Stimulated activated CD4-positive, alpha-beta T cell treated with anti-CD3 and anti-CD28 coated beads, Interleukin-12 subunit alpha, Interleukin-12 subunit beta, amount 100 ng/mL, for 4 hours (primary cell): ENCODE data around the gene PTPRE.
A peak's percentile ranks its signal among the peaks of the same experiment; 100 is the strongest.

Experiments used
- DNase-seq: peaks from one replicate; pipeline ENCODE4 v3.0.0-alpha.2; 2020

PTPRE gene

DNA sequence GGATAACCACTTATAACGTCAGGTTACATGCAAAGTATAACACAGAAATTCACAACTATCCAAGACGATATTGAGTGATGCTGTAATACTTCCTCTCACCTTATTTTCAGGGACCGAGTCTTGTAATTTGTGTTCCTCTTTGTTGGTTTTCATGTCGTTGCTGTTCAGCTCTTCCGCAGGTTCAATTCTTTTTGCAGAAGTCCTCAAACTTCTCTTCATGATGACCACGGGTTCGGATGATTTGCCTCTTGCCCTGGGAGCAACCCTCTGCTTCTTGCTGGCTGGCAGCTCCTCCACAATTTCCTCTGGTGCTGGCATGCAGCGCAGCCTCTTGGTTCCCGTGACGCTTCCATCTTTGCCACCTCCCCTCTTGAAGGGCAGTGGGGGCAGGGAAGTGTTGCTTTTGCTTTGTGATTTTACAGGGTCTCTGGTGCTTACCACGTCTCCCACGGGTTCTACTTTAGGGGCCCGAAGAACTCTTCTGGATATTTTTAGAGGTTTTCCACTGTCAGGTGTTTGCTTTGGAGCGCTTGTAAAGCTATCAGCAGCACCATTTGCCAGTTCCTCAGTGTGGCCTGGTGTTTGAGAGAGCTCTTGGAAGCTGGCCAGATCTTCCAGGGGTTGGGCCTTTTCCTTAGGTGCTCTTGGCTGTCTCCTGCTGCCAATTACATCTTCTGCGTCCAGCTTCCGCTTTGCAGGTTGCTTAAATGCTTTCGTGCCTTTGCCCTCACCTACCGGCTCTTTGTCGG lies 195.8 kb downstream of the PTPRE start:
- no peak for DNase-seq

GRCh38 chr10:128103229-128103714 lies 196.4 kb downstream of the PTPRE start:
- no peak for DNase-seq

GRCh38 chr10:128105383-128105782 lies 198.5 kb downstream of the PTPRE start:
- no peak for DNase-seq

- no peak for DNase-seq
Measured at GRCh38 chr10:128109707-128110106, 202.8 kb downstream of the PTPRE start.

GRCh38 chr10:128110339-128110738 lies 203.4 kb downstream of the PTPRE start:
- no peak for DNase-seq

GRCh38 chr10:128111696-128112095 lies 204.8 kb downstream of the PTPRE start:
- DNase-seq = no peak

- no peak for DNase-seq
Measured at GRCh38 chr10:128113026-128113425, 206.1 kb downstream of the PTPRE start.

DNA sequence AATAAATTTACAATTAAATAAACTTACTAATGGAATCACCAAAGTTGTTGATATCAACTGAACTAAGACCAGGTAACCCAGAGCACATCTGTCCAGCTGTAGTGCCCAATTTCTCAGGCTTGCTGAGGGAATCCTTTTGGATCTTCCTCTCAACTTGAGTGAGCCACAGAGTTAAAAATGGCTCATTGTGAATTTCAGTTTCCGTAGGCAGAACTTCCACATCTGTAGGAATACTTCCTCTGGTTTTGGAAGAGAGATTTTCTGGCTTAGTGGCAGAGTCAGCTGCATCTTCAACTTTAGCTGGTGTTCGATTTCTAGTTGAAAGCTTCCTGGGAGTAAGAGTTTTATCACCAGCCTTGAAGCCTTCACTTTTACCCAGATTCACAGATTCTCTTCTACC lies 208.0 kb downstream of the PTPRE start:
- no peak for DNase-seq

DNA sequence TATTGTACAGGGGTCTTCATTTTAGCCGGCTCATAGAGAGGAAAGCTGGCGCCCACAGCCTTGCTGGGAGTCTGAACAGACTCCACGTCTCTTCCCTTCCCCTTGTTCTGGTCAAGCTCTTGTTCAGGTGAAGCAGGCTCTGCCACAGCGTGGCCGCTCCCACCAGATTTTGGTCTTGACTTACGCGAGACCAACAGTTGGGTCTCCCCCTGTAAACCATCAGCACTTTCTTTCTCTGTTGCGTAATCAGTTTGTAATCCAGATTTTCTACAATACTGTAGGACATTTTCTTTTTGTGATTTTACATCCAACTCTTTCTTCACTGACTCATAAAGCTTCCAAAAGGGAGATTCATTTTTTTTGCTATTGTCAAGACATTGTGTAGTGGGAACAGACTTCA lies 208.5 kb downstream of the PTPRE start:
- no peak for DNase-seq

- DNase-seq = no peak
Measured at GRCh38 chr10:128116187-128116586, 209.3 kb downstream of the PTPRE start.

DNA sequence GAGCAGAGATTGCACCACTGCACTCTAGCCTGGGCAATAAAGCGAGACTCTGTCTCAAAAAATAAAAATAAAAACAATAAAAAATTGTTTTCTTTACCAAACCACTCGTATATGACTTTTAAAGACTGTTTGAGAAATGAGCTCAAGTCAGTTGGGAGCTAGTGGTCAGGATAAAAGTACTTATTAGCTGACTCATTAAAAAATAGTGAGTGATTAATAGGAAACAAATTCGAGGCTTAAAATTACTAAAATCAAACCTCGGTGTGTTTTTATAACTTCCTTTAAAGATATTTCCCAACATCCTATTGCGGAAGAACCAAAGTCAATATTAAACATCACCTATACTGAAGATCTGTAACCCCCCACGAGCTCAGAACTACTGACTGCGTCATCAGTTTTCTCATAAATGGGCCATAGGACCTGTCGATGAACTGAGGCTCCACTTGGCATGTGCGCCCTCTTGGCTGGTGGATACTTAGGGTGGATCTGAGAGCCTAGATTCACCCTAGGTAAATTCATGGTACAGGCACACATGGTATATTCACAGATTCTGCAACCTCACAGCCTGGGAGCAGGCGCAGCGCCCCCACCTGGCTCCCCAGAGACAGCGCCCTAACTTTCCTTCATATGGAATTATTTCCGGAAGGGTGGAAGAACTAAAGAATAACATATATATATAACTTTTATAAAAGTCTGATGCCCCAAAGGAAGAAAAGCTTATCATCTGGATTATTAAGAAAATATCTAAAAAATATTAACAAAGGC lies 210.1 kb downstream of the PTPRE start:
- DNase-seq = no peak

GRCh38 chr10:128121750-128122412 lies 215.0 kb downstream of the PTPRE start:
- DNase-seq = no peak

DNA sequence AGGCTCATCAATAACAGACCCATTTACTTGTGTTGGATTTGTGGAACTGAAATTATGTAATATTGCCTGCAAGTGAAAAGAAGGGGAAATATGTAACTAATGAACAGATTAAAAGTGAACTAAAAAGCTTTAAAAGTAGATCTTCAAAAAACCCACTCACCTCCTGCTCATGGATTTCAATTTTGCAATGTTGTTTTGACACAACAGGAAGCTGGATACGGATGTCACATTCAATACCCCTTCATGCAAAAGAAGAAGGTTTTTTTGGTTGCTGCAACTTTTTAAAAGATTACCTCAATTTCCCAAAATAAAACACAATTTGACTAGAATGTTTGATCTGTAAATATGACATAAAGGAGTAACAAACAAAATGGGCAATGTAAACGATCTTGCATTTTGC lies 216.0 kb downstream of the PTPRE start:
- DNase-seq = no peak

GRCh38 chr10:128123846-128124245 lies 216.9 kb downstream of the PTPRE start:
- DNase-seq = no peak

DNA sequence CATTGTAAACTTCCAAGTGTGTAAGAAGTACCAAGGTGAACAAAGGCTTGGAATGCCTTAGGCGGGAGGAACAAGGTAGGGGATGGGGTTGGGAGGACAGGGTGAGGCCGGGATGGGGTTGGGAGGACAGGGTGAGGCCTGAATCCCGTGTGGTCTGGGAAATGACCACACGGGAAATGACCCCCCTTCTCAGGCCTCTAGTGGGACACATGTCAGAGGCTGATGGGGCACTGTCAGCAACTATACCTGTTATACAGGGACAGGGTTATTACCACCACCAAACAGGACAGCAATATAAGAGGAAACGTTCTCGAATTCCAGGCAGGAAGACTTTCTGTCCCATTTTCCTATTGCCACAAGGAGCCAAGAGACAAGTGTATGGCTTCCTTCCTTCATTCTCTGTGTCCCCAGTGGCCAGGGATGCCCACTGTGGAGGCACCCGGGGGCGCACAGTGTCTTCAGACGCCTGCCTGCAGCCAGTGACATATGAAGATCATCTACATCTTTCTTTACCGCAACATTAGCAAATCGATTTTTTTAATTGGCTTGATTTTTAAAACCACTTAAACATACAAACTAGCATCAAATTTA lies 218.0 kb downstream of the PTPRE start:
- no peak for DNase-seq

DNA sequence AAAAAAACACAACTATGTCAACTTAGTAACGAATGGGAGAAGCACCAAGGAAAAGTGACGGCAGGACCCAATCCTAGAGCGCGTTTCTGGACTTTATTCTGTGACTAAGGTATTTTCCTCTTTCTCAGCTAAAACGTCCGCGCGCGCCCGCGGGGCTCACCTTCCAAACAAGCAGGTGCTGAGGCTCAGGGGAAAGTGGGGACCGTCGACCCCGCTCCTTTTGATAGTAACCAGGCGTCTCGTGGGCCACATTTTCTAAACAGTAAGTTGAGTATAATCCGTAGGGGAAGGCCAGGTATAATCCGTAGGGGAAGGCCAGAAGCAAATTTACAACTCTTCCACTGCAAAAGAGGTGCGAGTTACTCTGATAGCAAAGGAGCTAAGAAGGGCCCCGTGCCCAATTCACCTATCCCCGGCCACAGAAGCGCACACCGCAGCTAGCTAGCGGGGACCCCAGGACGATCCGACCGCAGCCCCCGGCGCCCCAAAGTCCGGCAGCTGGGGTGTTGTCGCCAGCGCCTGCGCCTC lies 218.6 kb downstream of the PTPRE start:
- DNase-seq = peak; percentile 16

- peak; percentile 92 for DNase-seq
Measured at GRCh38 chr10:128125944-128126764, 219.3 kb downstream of the PTPRE start, which contains the start of gene MKI67. Gene MKI67, minus strand, starts transcription at chr10:128126423. Its CDS starts 756 bp downstream, at chr10:128125667.

DNA sequence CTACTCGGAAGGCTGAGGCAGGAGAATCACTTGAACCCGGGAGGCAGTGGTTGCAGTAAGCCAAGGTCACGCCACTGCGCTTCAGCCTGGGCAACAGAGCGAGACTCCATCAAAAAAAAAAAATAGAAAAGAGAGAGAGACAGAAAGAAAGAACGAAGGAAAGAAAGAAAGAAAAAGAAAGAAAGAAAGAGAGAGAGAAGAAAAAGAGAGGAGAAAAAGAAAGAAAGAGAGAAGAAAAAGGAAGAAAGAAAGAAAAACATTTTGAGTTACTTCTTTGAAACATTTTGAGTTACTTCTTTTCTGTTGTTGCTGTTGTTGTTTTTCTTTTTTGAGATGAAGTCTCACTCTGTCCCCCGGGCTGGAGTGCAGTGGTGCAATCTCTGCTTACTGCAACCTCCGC lies 221.7 kb downstream of the PTPRE start:
- no peak for DNase-seq

DNA sequence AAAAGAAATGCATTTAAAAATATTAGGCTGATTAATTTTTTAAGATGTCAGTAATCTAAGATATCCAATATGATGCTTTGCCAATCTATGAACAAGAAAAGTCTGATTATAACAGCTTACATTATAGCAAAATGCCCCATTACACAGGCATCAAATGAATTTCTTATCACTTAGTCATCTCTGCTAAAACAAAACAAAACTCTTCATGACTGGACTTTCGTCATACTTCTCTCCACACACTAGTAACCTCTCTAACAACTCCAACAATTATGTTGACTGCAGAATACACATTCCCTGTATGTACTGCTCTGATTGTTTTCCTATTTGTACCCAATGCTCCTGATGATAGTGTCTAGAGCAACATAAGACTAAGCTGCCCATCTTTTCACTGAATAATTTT lies 223.1 kb downstream of the PTPRE start:
- no peak for DNase-seq
